Liver (tissue), 3 donors: Measurements from ENCODE around the gene TRMT2A.

ENCODE experiments used
- EGR1 ChIP-seq, 2 donors: IDR thresholded peaks; 2 replicates each; pipeline ENCODE4 v1.6.1; 2016 to 2018; ENCODE audit warnings: antibody characterized with exemption in 2 of 2, low read depth in 2 of 2
- GABPA ChIP-seq, 2 donors: IDR thresholded peaks in 1 of 2; conservative IDR thresholded peaks in 1 of 2; 2 replicates each; pipeline ENCODE4 v1.6.1; 2016; ENCODE audit warnings: antibody characterized with exemption in 2 of 2, mild to moderate bottlenecking in 1 of 2, moderate library complexity in 1 of 2
- JUND ChIP-seq, 2 donors: IDR thresholded peaks; 2 replicates each; pipeline ENCODE4 v1.6.1; 2016; ENCODE audit warnings: antibody characterized with exemption in 2 of 2
- RXRA ChIP-seq, 2 donors: IDR thresholded peaks; 2 replicates each; pipeline ENCODE4 v1.6.1; 2017 to 2018; ENCODE audit warnings: antibody characterized with exemption in 2 of 2, mild to moderate bottlenecking in 1 of 2
- SP1 ChIP-seq: IDR thresholded peaks from 2 replicates; pipeline ENCODE4 v1.6.1; 2018; ENCODE audit warnings: antibody characterized with exemption, mild to moderate bottlenecking
- TAF1 ChIP-seq: conservative IDR thresholded peaks from 2 replicates; pipeline ENCODE4 v1.6.1; 2016; ENCODE audit warnings: antibody characterized with exemption, mild to moderate bottlenecking
- YY1 ChIP-seq: IDR thresholded peaks from 2 replicates; pipeline ENCODE4 v1.6.1; 2016; ENCODE audit warnings: antibody characterized with exemption, mild to moderate bottlenecking
- TF ChIP-seq, protein P1 (sequence below): fragments of 150-350 bp; IDR thresholded peaks from 2 replicates; pipeline ENCODE4 v1.5.1; 2017; ENCODE audit warnings: improper control_type of control experiment, low read depth, low read length; ENCODE audit not compliant: missing input control
- TF ChIP-seq, protein P2 (sequence below): IDR thresholded peaks from 2 replicates; pipeline ENCODE4 v1.6.1; 2016; ENCODE audit warnings: antibody characterized with exemption
- TF ChIP-seq, protein P3 (sequence below): IDR thresholded peaks from 2 replicates; pipeline ENCODE4 v1.6.1; 2016; ENCODE audit warnings: antibody characterized with exemption
- TF ChIP-seq, protein P4 (sequence below): IDR thresholded peaks from 2 replicates; pipeline ENCODE4 v1.6.1; 2016; ENCODE audit warnings: antibody characterized with exemption, mild to moderate bottlenecking
- donor health status: healthy.
- donor health status: healthy.

DNA sequence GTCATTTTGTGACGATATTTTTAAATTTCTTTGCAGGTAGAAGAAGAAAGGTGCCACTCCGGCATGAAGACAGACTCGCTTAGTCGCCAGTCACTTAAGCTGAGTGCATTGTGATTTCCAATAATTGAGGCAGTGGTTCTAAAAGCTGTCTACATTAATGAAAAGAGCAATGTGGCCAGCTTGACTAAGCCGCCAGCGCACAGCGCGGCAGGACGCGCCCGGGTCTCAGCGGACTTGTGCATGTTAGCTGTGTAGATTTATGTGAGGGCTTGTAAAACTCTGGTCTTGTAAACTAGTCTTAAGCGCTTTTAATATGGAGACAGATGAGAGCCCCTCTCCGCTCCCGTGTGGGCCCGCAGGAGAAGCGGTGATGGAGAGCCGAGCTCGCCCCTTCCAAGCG is 31.4 kb downstream of the TRMT2A start:
- TF ChIP-seq, protein P1, sequence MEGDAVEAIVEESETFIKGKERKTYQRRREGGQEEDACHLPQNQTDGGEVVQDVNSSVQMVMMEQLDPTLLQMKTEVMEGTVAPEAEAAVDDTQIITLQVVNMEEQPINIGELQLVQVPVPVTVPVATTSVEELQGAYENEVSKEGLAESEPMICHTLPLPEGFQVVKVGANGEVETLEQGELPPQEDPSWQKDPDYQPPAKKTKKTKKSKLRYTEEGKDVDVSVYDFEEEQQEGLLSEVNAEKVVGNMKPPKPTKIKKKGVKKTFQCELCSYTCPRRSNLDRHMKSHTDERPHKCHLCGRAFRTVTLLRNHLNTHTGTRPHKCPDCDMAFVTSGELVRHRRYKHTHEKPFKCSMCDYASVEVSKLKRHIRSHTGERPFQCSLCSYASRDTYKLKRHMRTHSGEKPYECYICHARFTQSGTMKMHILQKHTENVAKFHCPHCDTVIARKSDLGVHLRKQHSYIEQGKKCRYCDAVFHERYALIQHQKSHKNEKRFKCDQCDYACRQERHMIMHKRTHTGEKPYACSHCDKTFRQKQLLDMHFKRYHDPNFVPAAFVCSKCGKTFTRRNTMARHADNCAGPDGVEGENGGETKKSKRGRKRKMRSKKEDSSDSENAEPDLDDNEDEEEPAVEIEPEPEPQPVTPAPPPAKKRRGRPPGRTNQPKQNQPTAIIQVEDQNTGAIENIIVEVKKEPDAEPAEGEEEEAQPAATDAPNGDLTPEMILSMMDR = no peak
- no peak for TF ChIP-seq TAF1
- no peak for TF ChIP-seq EGR1 (IDR thresholded peaks at IDR 0.05; ENCODE audit: low read depth in 2 of 2)
- TF ChIP-seq YY1 = no peak
- TF ChIP-seq, protein P2, sequence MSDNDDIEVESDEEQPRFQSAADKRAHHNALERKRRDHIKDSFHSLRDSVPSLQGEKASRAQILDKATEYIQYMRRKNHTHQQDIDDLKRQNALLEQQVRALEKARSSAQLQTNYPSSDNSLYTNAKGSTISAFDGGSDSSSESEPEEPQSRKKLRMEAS = no peak
- no peak for TF ChIP-seq JUND (IDR thresholded peaks at IDR 0.05)
- TF ChIP-seq, protein P3, sequence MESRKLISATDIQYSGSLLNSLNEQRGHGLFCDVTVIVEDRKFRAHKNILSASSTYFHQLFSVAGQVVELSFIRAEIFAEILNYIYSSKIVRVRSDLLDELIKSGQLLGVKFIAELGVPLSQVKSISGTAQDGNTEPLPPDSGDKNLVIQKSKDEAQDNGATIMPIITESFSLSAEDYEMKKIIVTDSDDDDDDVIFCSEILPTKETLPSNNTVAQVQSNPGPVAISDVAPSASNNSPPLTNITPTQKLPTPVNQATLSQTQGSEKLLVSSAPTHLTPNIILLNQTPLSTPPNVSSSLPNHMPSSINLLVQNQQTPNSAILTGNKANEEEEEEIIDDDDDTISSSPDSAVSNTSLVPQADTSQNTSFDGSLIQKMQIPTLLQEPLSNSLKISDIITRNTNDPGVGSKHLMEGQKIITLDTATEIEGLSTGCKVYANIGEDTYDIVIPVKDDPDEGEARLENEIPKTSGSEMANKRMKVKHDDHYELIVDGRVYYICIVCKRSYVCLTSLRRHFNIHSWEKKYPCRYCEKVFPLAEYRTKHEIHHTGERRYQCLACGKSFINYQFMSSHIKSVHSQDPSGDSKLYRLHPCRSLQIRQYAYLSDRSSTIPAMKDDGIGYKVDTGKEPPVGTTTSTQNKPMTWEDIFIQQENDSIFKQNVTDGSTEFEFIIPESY = no peak
- TF ChIP-seq, protein P4, sequence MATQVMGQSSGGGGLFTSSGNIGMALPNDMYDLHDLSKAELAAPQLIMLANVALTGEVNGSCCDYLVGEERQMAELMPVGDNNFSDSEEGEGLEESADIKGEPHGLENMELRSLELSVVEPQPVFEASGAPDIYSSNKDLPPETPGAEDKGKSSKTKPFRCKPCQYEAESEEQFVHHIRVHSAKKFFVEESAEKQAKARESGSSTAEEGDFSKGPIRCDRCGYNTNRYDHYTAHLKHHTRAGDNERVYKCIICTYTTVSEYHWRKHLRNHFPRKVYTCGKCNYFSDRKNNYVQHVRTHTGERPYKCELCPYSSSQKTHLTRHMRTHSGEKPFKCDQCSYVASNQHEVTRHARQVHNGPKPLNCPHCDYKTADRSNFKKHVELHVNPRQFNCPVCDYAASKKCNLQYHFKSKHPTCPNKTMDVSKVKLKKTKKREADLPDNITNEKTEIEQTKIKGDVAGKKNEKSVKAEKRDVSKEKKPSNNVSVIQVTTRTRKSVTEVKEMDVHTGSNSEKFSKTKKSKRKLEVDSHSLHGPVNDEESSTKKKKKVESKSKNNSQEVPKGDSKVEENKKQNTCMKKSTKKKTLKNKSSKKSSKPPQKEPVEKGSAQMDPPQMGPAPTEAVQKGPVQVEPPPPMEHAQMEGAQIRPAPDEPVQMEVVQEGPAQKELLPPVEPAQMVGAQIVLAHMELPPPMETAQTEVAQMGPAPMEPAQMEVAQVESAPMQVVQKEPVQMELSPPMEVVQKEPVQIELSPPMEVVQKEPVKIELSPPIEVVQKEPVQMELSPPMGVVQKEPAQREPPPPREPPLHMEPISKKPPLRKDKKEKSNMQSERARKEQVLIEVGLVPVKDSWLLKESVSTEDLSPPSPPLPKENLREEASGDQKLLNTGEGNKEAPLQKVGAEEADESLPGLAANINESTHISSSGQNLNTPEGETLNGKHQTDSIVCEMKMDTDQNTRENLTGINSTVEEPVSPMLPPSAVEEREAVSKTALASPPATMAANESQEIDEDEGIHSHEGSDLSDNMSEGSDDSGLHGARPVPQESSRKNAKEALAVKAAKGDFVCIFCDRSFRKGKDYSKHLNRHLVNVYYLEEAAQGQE = no peak
- no peak for TF ChIP-seq RXRA (IDR thresholded peaks at IDR 0.05)
- no peak for TF ChIP-seq SP1
- TF ChIP-seq GABPA (IDR thresholded peaks at IDR 0.05 in 1 of 2, conservative IDR thresholded peaks at IDR 0.05 in 1 of 2) = no peak
